ENCODE data around the gene DNALI1. TPM values are rescaled to one million over a fixed set of nuclear protein-coding genes. Genes with fewer than 3 reads are reported as not detected.
"Not testable (repeated sequence)": the region's sequence is repeated elsewhere in the genome, so short reads cannot be mapped to it uniquely, and the experiment has no call there.

The DNALI1 gene
- total RNA-seq, 1 donor from 2014 or later = 45.3 TPM

- peak; percentile 96 for DNase-seq (ENCODE audit: low spot score)
These were observed 2.6 kb upstream of the DNALI1 start, which contains the start of gene SNIP1 for GRCh38 chr1:37553927-37554808. SNIP1 (minus strand) TSS chr1:37554293; CDS start chr1:37554229, 64 bp downstream.

GRCh38 chr1:37557402-37557801 lies 662 bp downstream of the DNALI1 start:
- DNase-seq (ENCODE audit: low spot score) = no peak

- DNase-seq (ENCODE audit: low spot score) = no peak
These were observed 1.7 kb downstream of the DNALI1 start for GRCh38 chr1:37558411-37558810.

GRCh38 chr1:37559080-37559479 lies 2.3 kb downstream of the DNALI1 start:
- no peak for DNase-seq (ENCODE audit: low spot score)

- DNase-seq (ENCODE audit: low spot score) = peak; percentile 28
These were observed 3.2 kb downstream of the DNALI1 start for GRCh38 chr1:37559957-37560379.

GRCh38 chr1:37560401-37561132 lies 3.8 kb downstream of the DNALI1 start:
- no peak for DNase-seq (ENCODE audit: low spot score)

GRCh38 chr1:37561133-37562132 lies 4.7 kb downstream of the DNALI1 start:
- no peak for DNase-seq (ENCODE audit: low spot score)

- no peak for DNase-seq (ENCODE audit: low spot score)
These were observed 6.2 kb downstream of the DNALI1 start for GRCh38 chr1:37562984-37563383.

GRCh38 chr1:37564892-37565291 lies 8.2 kb downstream of the DNALI1 start:
- no peak for DNase-seq (ENCODE audit: low spot score)

- DNase-seq (ENCODE audit: low spot score) = peak; percentile 30
These were observed 10.3 kb downstream of the DNALI1 start for GRCh38 chr1:37567023-37567422.

GRCh38 chr1:37570528-37571334 lies 14.0 kb downstream of the DNALI1 start:
- no peak for DNase-seq (ENCODE audit: low spot score)

GRCh38 chr1:37574834-37575480 lies 18.2 kb downstream of the DNALI1 start:
- peak; percentile 34 for DNase-seq (ENCODE audit: low spot score)

GRCh38 chr1:37575692-37576091 lies 19.0 kb downstream of the DNALI1 start:
- DNase-seq (ENCODE audit: low spot score) = no peak

GRCh38 chr1:37584544-37584943 lies 27.8 kb downstream of the DNALI1 start:
- DNase-seq (ENCODE audit: low spot score) = not testable (repeated sequence)

- DNase-seq (ENCODE audit: low spot score) = no peak
These were observed 32.2 kb downstream of the DNALI1 start for GRCh38 chr1:37588939-37589338.

GRCh38 chr1:37593726-37594125 lies 37.0 kb downstream of the DNALI1 start:
- no peak for DNase-seq (ENCODE audit: low spot score)

GRCh38 chr1:37595440-37596181 lies 38.9 kb downstream of the DNALI1 start, which contains the start of gene GNL2:
GNL2 (minus strand) TSS chr1:37595937; CDS start chr1:37595822, 115 bp downstream.
- peak; percentile 97 for DNase-seq (ENCODE audit: low spot score)

- no peak for DNase-seq (ENCODE audit: low spot score)
These were observed 39.5 kb downstream of the DNALI1 start for GRCh38 chr1:37596182-37596667.

GRCh38 chr1:37599940-37600339 lies 43.2 kb downstream of the DNALI1 start:
- no peak for DNase-seq (ENCODE audit: low spot score)
